ENCODE measurements around the gene NLRP14.

NLRP14 gene, protein sequence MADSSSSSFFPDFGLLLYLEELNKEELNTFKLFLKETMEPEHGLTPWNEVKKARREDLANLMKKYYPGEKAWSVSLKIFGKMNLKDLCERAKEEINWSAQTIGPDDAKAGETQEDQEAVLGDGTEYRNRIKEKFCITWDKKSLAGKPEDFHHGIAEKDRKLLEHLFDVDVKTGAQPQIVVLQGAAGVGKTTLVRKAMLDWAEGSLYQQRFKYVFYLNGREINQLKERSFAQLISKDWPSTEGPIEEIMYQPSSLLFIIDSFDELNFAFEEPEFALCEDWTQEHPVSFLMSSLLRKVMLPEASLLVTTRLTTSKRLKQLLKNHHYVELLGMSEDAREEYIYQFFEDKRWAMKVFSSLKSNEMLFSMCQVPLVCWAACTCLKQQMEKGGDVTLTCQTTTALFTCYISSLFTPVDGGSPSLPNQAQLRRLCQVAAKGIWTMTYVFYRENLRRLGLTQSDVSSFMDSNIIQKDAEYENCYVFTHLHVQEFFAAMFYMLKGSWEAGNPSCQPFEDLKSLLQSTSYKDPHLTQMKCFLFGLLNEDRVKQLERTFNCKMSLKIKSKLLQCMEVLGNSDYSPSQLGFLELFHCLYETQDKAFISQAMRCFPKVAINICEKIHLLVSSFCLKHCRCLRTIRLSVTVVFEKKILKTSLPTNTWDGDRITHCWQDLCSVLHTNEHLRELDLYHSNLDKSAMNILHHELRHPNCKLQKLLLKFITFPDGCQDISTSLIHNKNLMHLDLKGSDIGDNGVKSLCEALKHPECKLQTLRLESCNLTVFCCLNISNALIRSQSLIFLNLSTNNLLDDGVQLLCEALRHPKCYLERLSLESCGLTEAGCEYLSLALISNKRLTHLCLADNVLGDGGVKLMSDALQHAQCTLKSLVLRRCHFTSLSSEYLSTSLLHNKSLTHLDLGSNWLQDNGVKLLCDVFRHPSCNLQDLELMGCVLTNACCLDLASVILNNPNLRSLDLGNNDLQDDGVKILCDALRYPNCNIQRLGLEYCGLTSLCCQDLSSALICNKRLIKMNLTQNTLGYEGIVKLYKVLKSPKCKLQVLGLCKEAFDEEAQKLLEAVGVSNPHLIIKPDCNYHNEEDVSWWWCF

DNA sequence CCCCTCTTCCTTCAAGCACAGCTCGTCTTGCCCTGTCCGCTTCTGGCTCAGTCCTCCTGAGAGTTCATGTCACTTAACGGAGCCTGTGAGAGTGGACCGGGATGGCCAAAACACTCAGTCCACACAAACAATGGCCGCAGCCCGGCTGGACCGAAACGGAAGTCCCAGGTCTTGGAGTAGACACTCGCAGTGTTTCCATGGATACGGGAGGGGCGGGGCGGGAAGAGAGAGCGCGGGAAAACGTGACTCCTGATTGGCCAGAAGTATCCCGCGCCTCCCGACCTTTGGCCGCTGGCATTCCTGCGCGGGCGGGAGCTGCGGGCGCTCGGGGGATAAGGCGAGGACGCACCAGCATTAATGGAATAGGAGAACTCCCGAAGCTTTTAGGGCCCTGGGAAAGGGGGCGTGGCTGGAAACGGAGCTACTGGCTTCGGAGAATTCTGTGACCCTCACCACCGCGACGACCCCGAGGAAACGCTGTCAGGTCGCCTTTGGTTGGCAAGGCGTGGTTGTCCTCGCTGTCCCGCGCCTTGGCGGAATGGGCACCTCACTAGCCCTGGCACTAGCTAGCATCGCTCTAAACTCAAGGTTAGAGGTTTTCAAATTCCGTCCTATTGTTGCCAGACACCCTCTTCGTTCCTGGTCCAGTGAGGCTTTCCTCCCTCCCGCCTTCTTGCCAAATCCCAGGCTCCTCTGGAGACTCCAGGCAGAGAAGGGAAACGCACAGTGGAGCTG, at the start of gene NLRP14, which contains the start of gene ZNF214:
Gene NLRP14 (plus strand): TSS at position 297 of the 735 bp plus-strand sequence. CDS start 18,108 bp downstream, outside the sequence.
Gene ZNF214 (minus strand): TSS at position 164 of the 735 bp plus-strand sequence. CDS start 17,511 bp downstream, outside the sequence.
- Mint-ChIP-seq H3K4me1 (no peaks in the 10 kb centered on the region), H3K27ac (no peak within 1 kb of the TSS), H3K27me3 (peaks cover 25% of the 10 kb centered on the region), H3K4me3 (no peak within 1 kb of the TSS), H3K36me3 (no peaks in the 10 kb centered on the region), H3K9me3 (no peaks in the 10 kb centered on the region)

DNA sequence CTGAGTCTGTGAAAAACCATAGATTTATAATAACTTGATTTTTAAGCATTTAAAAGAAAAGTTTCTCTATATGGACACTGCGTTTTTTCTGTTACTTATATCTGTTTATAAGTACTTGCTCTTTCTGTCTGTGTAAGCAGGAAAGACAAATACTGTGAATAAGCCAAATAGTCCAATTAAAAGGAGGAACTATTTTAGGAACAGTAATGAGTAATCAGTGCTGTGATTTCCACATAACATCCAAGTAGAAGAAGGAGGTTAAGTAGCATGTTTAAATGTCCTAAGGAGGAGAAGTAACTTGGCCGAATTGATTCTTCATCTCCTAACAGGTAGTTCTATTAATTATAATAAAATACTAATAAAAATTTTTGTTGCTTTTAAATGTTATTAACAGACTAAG, 40.9 kb upstream of the NLRP14 start:
- Mint-ChIP-seq H3K4me3 (no peak overlapping the region), H3K27ac (no peak overlapping the region), H3K9me3 (peaks cover 5% of the 10 kb centered on the region), H3K4me1 (no peaks in the 10 kb centered on the region), H3K27me3 (peaks cover 3% of the 10 kb centered on the region), H3K36me3 (peaks cover 1% of the 10 kb centered on the region)

DNA sequence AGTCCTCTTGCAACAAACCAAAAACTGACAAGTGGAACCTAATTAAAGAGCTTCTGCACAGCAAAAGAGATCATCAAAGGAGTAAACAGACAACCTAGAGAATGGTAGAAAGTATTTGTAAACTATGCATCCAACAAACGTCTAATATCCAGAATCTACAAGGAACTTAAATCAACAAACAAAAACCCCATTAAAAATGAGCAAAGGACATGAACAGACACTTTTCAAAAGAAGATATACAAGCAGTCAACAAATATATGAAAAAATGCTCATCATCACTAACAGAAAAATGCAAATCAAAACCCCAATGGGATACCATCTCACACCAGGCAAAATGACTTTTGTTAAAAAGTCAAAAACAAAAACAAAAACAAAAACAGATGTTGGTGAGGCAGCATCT, 33.8 kb upstream of the NLRP14 start:
- Mint-ChIP-seq H3K4me3 (no peak overlapping the region), H3K27ac (no peak overlapping the region), H3K9me3 (peaks cover 5% of the 10 kb centered on the region), H3K36me3 (peaks cover 1% of the 10 kb centered on the region), H3K4me1 (no peaks in the 10 kb centered on the region), H3K27me3 (peaks cover 3% of the 10 kb centered on the region)

DNA sequence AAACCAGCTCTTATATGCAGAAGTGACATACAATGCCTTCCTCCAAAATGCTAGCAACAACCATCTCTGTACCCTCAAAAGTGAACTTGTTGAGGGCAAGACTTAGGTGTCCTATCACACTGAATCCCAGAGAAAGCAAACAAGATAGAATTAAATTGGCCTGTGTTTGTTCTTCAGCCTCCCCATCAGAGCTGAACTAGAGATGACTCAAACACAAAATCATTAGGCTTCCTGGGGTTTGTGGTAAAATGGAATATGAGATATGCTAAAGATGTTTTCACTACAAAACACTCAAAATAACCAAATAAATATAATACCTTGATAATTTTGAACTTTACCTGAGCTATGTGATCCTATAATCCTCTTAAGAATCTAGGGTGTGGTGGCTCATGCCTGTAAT, 31.8 kb upstream of the NLRP14 start:
- H3K36me3 Mint-ChIP-seq: no peaks in the 10 kb centered on the region
- no peak overlapping the region for H3K27ac Mint-ChIP-seq
- peaks cover 5% of the 10 kb centered on the region for H3K9me3 Mint-ChIP-seq
- H3K4me3 Mint-ChIP-seq: no peak overlapping the region
- no peaks in the 10 kb centered on the region for H3K4me1 Mint-ChIP-seq
- peaks cover 6% of the 10 kb centered on the region for H3K27me3 Mint-ChIP-seq

DNA sequence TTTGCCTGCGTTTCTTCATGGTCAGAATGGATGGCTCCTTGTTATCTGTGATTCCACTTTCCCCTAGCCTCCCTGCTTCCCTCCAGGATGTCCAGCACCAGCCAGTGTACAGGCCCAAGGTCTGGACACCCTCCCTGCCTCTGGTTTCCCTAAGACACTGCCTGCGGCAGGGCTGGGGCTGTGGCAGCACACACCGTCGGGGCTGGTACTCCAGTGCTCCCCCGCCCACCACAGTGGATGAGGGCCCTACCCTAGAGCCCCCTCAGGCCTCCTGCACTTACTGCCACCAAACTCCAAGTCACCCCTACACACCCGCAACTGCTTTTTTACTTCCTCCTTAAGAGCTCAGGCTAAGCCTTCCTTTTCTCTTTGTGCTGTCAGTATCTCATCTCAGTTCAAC, 29.1 kb upstream of the NLRP14 start:
- H3K4me3 Mint-ChIP-seq: no peak overlapping the region
- no peaks in the 10 kb centered on the region for H3K36me3 Mint-ChIP-seq
- H3K4me1 Mint-ChIP-seq: no peaks in the 10 kb centered on the region
- peaks cover 6% of the 10 kb centered on the region for H3K27me3 Mint-ChIP-seq
- no peaks in the 10 kb centered on the region for H3K9me3 Mint-ChIP-seq
- H3K27ac Mint-ChIP-seq: no peak overlapping the region

DNA sequence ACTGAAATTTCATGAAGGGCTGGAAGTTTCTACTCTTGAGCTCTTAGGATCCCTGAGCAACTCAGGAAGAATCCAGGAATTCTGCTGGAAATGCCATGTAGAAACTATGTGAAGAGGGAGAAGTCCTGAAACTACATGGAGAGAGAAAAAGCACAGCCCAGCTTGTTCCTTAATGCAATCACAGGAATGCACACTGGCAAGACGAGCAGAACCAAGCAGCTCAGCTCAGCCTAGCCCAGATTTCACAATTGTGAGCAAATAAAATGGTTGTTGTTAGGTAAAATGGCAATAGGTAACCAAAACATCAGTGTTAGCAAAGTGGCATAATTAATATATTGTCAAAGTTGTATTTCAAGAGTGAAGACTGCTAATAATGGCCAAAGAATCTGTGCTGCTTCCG, 28.3 kb upstream of the NLRP14 start:
- Mint-ChIP-seq H3K4me3 (no peak overlapping the region), H3K9me3 (no peaks in the 10 kb centered on the region), H3K27me3 (peaks cover 6% of the 10 kb centered on the region), H3K27ac (no peak overlapping the region), H3K4me1 (no peaks in the 10 kb centered on the region), H3K36me3 (no peaks in the 10 kb centered on the region)

DNA sequence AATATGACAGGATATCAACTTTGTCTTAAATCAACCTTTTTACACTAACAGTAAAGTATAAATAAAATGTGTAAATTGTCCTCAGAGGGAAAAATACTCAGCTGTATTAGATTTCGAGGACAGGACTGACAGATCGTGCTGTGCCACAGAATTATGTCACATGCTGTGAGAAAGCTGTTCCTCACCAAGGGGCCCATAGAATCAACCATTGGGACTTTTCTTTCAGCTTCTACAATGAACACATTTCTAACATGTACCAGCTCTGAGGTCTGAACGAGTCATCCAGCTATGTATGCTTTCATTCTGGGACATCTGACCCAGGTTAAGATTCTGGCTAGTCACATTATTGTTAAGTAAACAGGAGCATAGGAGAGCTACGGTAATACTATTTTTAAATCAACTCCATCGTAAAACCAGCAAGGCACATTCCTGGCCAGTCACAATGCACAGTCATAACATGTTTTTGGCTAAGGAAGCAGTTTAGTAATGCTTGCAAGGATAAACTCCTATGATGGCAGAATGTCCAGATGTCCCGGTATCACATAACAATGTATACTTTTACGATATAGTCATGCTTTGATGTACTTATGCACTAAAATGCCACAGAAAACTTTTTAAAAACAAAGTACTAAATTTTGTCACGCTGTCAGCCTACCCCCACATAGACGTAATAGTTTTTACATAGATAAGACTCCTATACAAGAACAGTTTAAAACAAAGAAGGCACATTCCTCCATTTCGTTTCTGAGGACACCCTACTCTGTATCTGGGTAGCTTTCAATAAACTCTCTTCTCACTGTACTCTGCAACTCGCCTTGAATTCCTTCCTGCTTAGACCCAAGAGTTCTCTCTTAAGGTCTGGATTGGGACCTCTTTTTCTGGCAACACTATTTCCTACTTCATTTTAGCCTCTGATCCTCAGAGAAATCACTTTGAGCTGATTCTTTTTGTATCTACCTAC, 27.5 kb upstream of the NLRP14 start:
- no peaks in the 10 kb centered on the region for H3K36me3 Mint-ChIP-seq
- H3K9me3 Mint-ChIP-seq: no peaks in the 10 kb centered on the region
- H3K4me3 Mint-ChIP-seq: no peak overlapping the region
- H3K27me3 Mint-ChIP-seq: peaks cover 7% of the 10 kb centered on the region
- no peaks in the 10 kb centered on the region for H3K4me1 Mint-ChIP-seq
- H3K27ac Mint-ChIP-seq: no peak overlapping the region

DNA sequence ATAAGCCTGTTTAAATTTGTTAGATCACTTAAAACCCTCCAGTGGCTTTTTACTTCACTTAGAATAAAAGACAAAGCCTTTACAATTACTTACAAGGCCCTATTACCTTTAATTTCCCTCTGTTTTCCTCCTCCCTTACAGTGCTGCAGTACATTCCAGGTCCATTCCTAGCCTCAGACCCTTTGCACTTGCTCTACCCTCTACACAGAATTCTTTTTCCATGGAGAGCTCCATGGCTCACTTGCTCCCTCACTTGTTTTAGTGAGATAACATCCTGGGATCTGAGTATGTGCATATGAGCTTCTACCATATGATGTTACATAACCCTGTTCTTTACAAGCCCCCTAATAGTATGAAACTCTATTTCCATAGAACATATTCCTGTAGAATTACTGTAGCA, 24.6 kb upstream of the NLRP14 start:
- Mint-ChIP-seq H3K4me1 (no peaks in the 10 kb centered on the region), H3K36me3 (no peaks in the 10 kb centered on the region), H3K27me3 (peaks cover 21% of the 10 kb centered on the region), H3K27ac (no peak overlapping the region), H3K4me3 (no peak overlapping the region), H3K9me3 (no peaks in the 10 kb centered on the region)

DNA sequence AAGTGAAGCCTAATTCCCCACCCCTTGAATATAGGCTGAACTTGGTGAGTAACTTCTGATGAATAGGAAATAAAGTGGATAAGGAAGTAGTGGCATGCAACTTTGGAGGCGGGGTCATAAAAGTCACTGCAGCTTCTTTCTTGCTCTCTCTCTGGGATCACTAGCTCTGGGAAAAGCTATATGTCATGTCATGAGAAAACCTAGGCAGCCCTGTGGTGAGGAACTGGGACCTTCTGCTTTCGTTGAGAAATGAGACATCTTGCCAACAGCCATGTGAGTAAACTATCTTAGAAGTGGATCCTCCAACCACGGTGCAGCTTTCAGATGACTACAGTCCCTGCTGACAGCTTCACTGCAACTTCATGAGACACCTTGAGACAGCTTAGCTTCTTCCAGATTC, 15.8 kb upstream of the NLRP14 start:
- peaks cover 19% of the 10 kb centered on the region for H3K27me3 Mint-ChIP-seq
- H3K36me3 Mint-ChIP-seq: no peaks in the 10 kb centered on the region
- no peak overlapping the region for H3K27ac Mint-ChIP-seq
- H3K9me3 Mint-ChIP-seq: peaks cover 3% of the 10 kb centered on the region
- no peak overlapping the region for H3K4me3 Mint-ChIP-seq
- H3K4me1 Mint-ChIP-seq: no peaks in the 10 kb centered on the region

DNA sequence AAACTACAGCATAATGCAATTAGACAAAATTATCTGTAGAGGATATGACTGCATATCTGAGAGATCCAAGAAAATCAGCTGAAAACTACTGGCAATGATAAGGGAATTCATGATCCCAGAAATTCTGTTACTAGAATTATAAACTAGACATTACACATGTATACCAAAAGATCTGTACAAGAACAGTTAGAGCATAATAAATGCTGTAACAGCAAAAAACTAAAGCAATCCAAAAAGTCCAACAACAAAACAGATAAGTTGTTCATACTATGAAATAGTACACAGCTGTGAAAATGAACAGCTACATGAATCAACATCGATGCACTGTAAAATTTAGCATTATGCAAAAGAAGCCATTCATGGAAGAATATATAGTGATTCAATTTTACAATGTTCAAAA, 6.2 kb upstream of the NLRP14 start:
- Mint-ChIP-seq H3K27ac (no peak overlapping the region), H3K4me3 (no peak overlapping the region), H3K9me3 (peaks cover 3% of the 10 kb centered on the region), H3K27me3 (peaks cover 5% of the 10 kb centered on the region), H3K4me1 (no peaks in the 10 kb centered on the region), H3K36me3 (no peaks in the 10 kb centered on the region)

DNA sequence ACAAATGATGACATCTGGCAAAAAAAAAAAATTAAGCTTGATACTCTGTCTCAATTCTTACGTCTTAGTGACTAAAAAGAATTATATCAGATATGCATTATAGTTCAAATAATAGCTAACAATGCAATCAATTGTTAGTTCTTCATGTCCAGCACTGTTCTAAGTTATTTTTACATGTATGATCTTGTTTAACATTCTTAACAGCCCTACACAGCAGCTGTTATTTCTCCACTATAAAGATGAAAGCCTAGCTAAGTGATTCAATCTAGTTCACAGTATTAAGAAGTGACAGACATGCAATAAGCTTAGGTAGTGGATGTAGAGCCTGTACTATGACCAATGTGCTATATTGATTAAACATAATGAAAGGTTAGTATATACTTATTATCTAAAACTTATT, 4.3 kb upstream of the NLRP14 start:
- H3K27me3 Mint-ChIP-seq: peaks cover 14% of the 10 kb centered on the region
- H3K36me3 Mint-ChIP-seq: no peaks in the 10 kb centered on the region
- H3K4me1 Mint-ChIP-seq: no peaks in the 10 kb centered on the region
- H3K27ac Mint-ChIP-seq: no peak overlapping the region
- H3K4me3 Mint-ChIP-seq: no peak overlapping the region
- H3K9me3 Mint-ChIP-seq: no peaks in the 10 kb centered on the region

DNA sequence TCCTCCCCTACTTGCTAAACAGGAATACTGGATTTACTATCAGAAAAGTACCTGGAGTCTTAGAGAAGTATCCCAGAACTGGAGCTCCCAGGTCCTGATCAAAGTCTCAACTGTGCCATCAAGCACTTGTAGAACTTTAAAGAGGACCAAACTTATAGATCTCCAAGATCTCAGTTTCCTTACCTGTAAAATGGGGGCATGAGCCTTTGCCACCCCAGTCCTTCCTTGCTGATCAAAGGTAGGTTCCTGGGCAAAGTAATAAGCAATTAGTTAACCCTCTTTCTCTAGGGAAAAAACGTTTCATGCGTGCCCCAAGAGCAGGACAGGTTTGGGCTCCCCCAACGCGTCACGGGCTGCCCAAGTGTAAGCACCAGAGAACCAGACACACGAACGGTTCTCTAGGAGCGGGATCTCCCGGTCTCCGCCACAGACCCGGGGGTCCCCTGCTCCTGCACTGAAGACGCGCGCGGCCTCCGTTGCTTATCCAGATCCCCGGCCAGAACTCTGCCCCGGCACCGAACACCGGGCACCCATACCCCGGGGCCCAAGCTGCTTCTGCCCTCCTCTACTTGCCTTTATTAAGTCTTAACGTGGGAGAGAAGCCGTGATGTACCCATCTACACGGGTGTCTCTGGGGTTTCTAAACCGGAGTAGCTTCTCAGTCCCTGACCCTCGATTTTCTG, 638 bp upstream of the NLRP14 start:
- H3K9me3 Mint-ChIP-seq: no peaks in the 10 kb centered on the region
- no peaks in the 10 kb centered on the region for H3K4me1 Mint-ChIP-seq
- no peak overlapping the region for H3K4me3 Mint-ChIP-seq
- H3K27me3 Mint-ChIP-seq: peaks cover 24% of the 10 kb centered on the region
- H3K27ac Mint-ChIP-seq: no peak overlapping the region
- no peaks in the 10 kb centered on the region for H3K36me3 Mint-ChIP-seq

DNA sequence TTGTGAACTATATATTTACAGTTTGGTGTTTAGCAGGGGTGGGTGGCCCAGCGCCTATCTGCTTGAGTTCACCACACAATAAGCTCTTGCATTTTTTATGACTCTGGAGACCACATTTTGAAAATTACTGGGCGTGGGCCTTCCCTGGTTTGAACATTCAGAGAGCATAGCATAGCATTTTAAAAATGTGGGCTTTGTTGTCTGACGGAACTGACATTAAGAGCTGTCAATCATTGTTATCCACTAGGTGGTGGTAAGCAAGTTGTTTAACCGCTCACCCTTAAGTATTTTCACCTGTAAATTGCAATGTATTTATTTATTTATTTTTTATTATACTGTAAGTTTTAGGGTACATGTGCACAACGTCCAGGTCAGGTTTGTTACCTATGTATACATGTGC, 1.0 kb downstream of the NLRP14 start:
- Mint-ChIP-seq H3K36me3 (no peaks in the 10 kb centered on the region), H3K4me3 (no peak overlapping the region), H3K9me3 (no peaks in the 10 kb centered on the region), H3K27me3 (peaks cover 25% of the 10 kb centered on the region), H3K27ac (no peak overlapping the region), H3K4me1 (no peaks in the 10 kb centered on the region)

DNA sequence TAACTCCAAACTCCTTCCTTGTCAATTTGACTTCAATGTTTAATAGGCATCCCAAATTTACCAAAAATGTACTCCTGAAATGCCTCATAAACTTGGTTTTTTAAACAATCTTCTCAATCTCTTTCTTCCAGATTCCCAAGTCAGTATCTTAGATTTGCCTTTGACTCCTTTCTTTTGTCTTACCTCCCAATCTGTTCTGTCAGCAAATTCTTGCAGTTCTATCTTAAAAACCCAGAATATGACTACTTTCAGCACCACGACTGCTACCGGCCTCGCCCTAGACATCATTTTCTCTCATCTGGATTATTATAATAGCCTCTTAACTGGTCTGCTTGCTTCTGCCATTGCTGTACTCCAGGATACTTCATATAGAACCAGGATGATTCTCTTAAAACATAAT, 7.9 kb downstream of the NLRP14 start:
- peaks cover 2% of the 10 kb centered on the region for H3K27me3 Mint-ChIP-seq
- H3K4me1 Mint-ChIP-seq: no peaks in the 10 kb centered on the region
- H3K27ac Mint-ChIP-seq: no peak overlapping the region
- no peaks in the 10 kb centered on the region for H3K36me3 Mint-ChIP-seq
- H3K4me3 Mint-ChIP-seq: no peak overlapping the region
- no peaks in the 10 kb centered on the region for H3K9me3 Mint-ChIP-seq

Data from activated naive CD4-positive, alpha-beta T cell treated with anti-CD3 and anti-CD28 coated beads, Interleukin-2, amount 50 U/mL, for 24 hours (primary cell).